ENCODE results near the gene CHRNG. TPM values are rescaled to one million over a fixed set of nuclear protein-coding genes. Genes with fewer than 3 reads are reported as not detected.

CHRNG gene
- polyA plus RNA-seq, 1 donor from 2014 or later: not detected

DNA sequence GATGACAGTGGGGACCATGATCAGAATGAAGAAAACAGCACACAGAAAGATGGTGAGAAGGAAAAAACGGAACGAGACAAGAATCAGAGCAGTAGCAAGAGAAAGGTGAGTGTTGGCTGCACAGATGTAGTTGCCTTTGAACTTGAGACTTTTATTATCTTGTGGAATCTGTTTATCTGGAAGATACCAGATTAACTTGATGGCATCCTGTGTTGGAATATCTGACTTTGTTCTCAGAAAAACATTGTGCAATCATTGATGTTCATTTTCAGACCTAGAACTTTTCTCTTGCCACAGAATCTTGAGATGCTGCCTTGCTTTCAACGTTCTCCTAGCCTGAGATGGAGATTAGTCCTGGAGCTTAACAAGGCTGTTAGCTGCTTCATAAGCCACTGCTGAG lies 16.9 kb downstream of the CHRNG start:
- Histone ChIP-seq H3K9me3 (ENCODE audit: low read length) (no peaks in the 10 kb centered on the region), H3K4me3 (ENCODE audit: low read length) (no peak overlapping the region), H3K79me2 (replicated peaks; ENCODE audit: insufficient read depth, low read length) (peaks cover 29% of the 10 kb centered on the region), H3K27me3 (ENCODE audit: insufficient read depth, low read depth, low read length) (no peaks in the 10 kb centered on the region), H3K27ac (ENCODE audit: low read length) (no peak overlapping the region), H4K20me1 (ENCODE audit: insufficient read depth) (no peaks in the 10 kb centered on the region), H3K36me3 (ENCODE audit: insufficient read depth, low read length) (peaks cover 5% of the 10 kb centered on the region), H2AFZ (ENCODE audit: low read depth, low read length) (no peak overlapping the region), H3K9me2 (ENCODE audit: insufficient read depth, low read length) (no peaks in the 10 kb centered on the region), H3F3A (ENCODE audit: insufficient read depth, low read length, poor library complexity, severe bottlenecking) (no peaks in the 10 kb centered on the region), H3K4me2 (ENCODE audit: low read length) (no peak overlapping the region), H3K9ac (ENCODE audit: low read length) (no peak overlapping the region)
- TF ChIP-seq POLR2AphosphoS5 (IDR thresholded peaks at IDR 0.05): no peak
- no peak for TF ChIP-seq TAF1 (IDR thresholded peaks at IDR 0.05; ENCODE audit: low read depth)
- TF ChIP-seq, protein P1, sequence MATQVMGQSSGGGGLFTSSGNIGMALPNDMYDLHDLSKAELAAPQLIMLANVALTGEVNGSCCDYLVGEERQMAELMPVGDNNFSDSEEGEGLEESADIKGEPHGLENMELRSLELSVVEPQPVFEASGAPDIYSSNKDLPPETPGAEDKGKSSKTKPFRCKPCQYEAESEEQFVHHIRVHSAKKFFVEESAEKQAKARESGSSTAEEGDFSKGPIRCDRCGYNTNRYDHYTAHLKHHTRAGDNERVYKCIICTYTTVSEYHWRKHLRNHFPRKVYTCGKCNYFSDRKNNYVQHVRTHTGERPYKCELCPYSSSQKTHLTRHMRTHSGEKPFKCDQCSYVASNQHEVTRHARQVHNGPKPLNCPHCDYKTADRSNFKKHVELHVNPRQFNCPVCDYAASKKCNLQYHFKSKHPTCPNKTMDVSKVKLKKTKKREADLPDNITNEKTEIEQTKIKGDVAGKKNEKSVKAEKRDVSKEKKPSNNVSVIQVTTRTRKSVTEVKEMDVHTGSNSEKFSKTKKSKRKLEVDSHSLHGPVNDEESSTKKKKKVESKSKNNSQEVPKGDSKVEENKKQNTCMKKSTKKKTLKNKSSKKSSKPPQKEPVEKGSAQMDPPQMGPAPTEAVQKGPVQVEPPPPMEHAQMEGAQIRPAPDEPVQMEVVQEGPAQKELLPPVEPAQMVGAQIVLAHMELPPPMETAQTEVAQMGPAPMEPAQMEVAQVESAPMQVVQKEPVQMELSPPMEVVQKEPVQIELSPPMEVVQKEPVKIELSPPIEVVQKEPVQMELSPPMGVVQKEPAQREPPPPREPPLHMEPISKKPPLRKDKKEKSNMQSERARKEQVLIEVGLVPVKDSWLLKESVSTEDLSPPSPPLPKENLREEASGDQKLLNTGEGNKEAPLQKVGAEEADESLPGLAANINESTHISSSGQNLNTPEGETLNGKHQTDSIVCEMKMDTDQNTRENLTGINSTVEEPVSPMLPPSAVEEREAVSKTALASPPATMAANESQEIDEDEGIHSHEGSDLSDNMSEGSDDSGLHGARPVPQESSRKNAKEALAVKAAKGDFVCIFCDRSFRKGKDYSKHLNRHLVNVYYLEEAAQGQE (IDR thresholded peaks at IDR 0.05; ENCODE audit: borderline replicate concordance): no peak
- TF ChIP-seq, protein P2, sequence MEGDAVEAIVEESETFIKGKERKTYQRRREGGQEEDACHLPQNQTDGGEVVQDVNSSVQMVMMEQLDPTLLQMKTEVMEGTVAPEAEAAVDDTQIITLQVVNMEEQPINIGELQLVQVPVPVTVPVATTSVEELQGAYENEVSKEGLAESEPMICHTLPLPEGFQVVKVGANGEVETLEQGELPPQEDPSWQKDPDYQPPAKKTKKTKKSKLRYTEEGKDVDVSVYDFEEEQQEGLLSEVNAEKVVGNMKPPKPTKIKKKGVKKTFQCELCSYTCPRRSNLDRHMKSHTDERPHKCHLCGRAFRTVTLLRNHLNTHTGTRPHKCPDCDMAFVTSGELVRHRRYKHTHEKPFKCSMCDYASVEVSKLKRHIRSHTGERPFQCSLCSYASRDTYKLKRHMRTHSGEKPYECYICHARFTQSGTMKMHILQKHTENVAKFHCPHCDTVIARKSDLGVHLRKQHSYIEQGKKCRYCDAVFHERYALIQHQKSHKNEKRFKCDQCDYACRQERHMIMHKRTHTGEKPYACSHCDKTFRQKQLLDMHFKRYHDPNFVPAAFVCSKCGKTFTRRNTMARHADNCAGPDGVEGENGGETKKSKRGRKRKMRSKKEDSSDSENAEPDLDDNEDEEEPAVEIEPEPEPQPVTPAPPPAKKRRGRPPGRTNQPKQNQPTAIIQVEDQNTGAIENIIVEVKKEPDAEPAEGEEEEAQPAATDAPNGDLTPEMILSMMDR (IDR thresholded peaks at IDR 0.05; ENCODE audit: poor library complexity, severe bottlenecking): no peak
- TF ChIP-seq RAD21 (conservative IDR thresholded peaks at IDR 0.05): no peak
- TF ChIP-seq EP300 (conservative IDR thresholded peaks at IDR 0.05; ENCODE audit: poor library complexity, severe bottlenecking): no peak
- TF ChIP-seq SMC3 (conservative IDR thresholded peaks at IDR 0.05; ENCODE audit: poor library complexity): no peak
- TF ChIP-seq MXI1 (conservative IDR thresholded peaks at IDR 0.05; ENCODE audit: poor library complexity, severe bottlenecking): no peak
- TF ChIP-seq EZH2 (IDR thresholded peaks at IDR 0.05; ENCODE audit: borderline replicate concordance, insufficient read depth, low read length, poor library complexity, severe bottlenecking): no peak

DNA sequence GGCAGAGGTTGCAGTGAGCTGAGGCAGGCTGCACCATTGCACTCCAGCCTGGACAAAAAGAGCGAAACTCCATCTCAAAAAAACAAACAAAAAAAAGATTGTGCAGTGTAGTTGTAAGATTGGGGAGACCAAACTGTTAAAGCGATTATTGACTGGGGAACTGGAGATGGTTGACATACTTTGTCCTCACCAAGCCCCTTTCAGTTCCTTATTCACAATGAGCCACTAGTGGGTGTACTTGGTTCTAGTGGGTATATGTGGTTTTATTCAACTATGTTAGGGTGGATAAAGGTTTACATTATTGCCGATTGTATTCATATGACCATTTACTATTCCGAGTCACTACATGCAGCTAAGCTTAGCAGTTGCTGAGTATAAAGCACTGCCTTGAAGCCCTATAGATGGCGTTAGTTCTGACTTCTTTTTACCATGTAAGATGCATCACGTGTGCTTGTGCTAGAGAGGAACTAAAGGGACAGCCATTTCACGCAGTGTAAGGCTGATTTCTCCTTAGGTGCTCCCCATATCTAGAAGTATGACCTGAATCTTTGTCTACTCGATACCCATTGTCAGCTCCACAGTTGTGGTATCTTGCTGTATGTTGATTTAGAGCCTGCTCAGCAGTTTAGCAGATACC lies 23.1 kb downstream of the CHRNG start:
- no peaks in the 10 kb centered on the region for H3K9me3 ChIP-seq (ENCODE audit: low read length)
- H2AFZ ChIP-seq (ENCODE audit: low read depth, low read length): no peak overlapping the region
- H3K36me3 ChIP-seq (ENCODE audit: insufficient read depth, low read length): no peaks in the 10 kb centered on the region
- no peaks in the 10 kb centered on the region for H3K27me3 ChIP-seq (ENCODE audit: insufficient read depth, low read depth, low read length)
- no peaks in the 10 kb centered on the region for H3K9me2 ChIP-seq (ENCODE audit: insufficient read depth, low read length)
- TF ChIP-seq, protein P1 (IDR thresholded peaks at IDR 0.05; ENCODE audit: borderline replicate concordance): no peak
- TF ChIP-seq EZH2 (IDR thresholded peaks at IDR 0.05; ENCODE audit: borderline replicate concordance, insufficient read depth, low read length, poor library complexity, severe bottlenecking) (no peak), RAD21 (conservative IDR thresholded peaks at IDR 0.05) (no peak), EP300 (conservative IDR thresholded peaks at IDR 0.05; ENCODE audit: poor library complexity, severe bottlenecking) (no peak), SMC3 (conservative IDR thresholded peaks at IDR 0.05; ENCODE audit: poor library complexity) (no peak), MXI1 (conservative IDR thresholded peaks at IDR 0.05; ENCODE audit: poor library complexity, severe bottlenecking) (no peak), TAF1 (IDR thresholded peaks at IDR 0.05; ENCODE audit: low read depth) (no peak), POLR2AphosphoS5 (IDR thresholded peaks at IDR 0.05) (no peak)
- TF ChIP-seq, protein P2 (IDR thresholded peaks at IDR 0.05; ENCODE audit: poor library complexity, severe bottlenecking): no peak
- H3K9ac ChIP-seq (ENCODE audit: low read length): no peak overlapping the region
- no peak overlapping the region for H3K27ac ChIP-seq (ENCODE audit: low read length)
- no peak overlapping the region for H3K4me3 ChIP-seq (ENCODE audit: low read length)
- no peak overlapping the region for H3K4me2 ChIP-seq (ENCODE audit: low read length)
- no peaks in the 10 kb centered on the region for H3F3A ChIP-seq (ENCODE audit: insufficient read depth, low read length, poor library complexity, severe bottlenecking)
- H3K79me2 ChIP-seq (replicated peaks; ENCODE audit: insufficient read depth, low read length): no peaks in the 10 kb centered on the region
- no peaks in the 10 kb centered on the region for H4K20me1 ChIP-seq (ENCODE audit: insufficient read depth)

Data from neural cell (in vitro differentiated cells).